A673 (cell line): ENCODE data around the gene TFCP2L1. TPM values are rescaled to one million over a fixed set of nuclear protein-coding genes. Genes with fewer than 3 reads are reported as not detected.

Experiments used
- BruUV-seq: library from RNA; stranded (reverse); fragments of 400-500 nt; replicated peaks from 2 replicates; lab custom pipeline; 2021; lab: Mats Ljungman, UMichigan
- CTCF ChIA-PET: fragments of 300-600 bp; sonication (Branson Sonifier 250); formaldehyde crosslinking; loops from one replicate; lab custom pipeline; 2022; ENCODE audit warnings: antibody characterized with exemption; lab: Charles Lee
- POLR2A ChIA-PET: fragments of 300-600 bp; sonication (Branson Sonifier 250); formaldehyde crosslinking; loops from one replicate; lab custom pipeline; 2022; ENCODE audit warnings: antibody characterized with exemption; ENCODE audit not compliant: low non-redundant PET; lab: Charles Lee
- DNase-seq: peaks from one replicate; pipeline ENCODE4 v3.0.0-alpha.2; 2015; ENCODE audit warnings: low spot score
- H3K27ac ChIP-seq: fragments of 200-600 bp; sonication (generic); 2 replicates; pipeline ENCODE4 v1.5.1; 2016; ENCODE audit warnings: mixed run types, low read depth, mild to moderate bottlenecking, mixed read lengths, antibody characterized with exemption, low read length; ENCODE audit not compliant: poor library complexity, severe bottlenecking
- H3K27me3 ChIP-seq: fragments of 200-600 bp; sonication (generic); replicated peaks from 2 replicates; pipeline ENCODE4 v1.6.1; 2017; ENCODE audit warnings: mixed run types, low read depth, mild to moderate bottlenecking, mixed read lengths, antibody characterized with exemption, low read length; ENCODE audit not compliant: insufficient read depth, poor library complexity
- H3K36me3 ChIP-seq: fragments of 200-600 bp; sonication (generic); 2 replicates; pipeline ENCODE4 v1.6.1; 2016; ENCODE audit warnings: mixed run types, mild to moderate bottlenecking, mixed read lengths, antibody characterized with exemption, low read length; ENCODE audit not compliant: insufficient read depth, poor library complexity, severe bottlenecking
- H3K4me1 ChIP-seq: fragments of 200-600 bp; sonication (generic); 2 replicates; pipeline ENCODE4 v1.6.1; 2017; ENCODE audit warnings: mixed run types, mild to moderate bottlenecking, mixed read lengths, antibody characterized with exemption, low read length; ENCODE audit not compliant: insufficient read depth, poor library complexity, severe bottlenecking
- H3K4me3 ChIP-seq: fragments of 200-600 bp; sonication (generic); 2 replicates; pipeline ENCODE4 v1.5.1; 2016; ENCODE audit warnings: low read depth, mixed run types, mild to moderate bottlenecking, mixed read lengths, low read length; ENCODE audit not compliant: poor library complexity, severe bottlenecking
- H3K9me3 ChIP-seq: fragments of 200-600 bp; sonication (generic); 2 replicates; pipeline ENCODE4 v1.6.1; 2016; ENCODE audit warnings: mixed run types, low read depth, mild to moderate bottlenecking, mixed read lengths, antibody characterized with exemption, low read length; ENCODE audit not compliant: poor library complexity, severe bottlenecking
- EZH2 ChIP-seq: fragments of 200-600 bp; sonication (generic); IDR thresholded peaks from 2 replicates; pipeline ENCODE4 v1.6.1; 2017; ENCODE audit warnings: borderline replicate concordance, low read depth, mild to moderate bottlenecking, mixed read lengths, antibody characterized with exemption, low read length; ENCODE audit not compliant: poor library complexity, severe bottlenecking
- intact Hi-C: fragments of 100-400 bp; cut with micrococcal nuclease; formaldehyde crosslinking; loops from one replicate; pipeline ENCODE4 v1.10.0; 2022; ENCODE audit not compliant: unreplicated experiment
- total RNA-seq: library from RNA; stranded (reverse); gene quantifications from 2 replicates; pipeline ENCODE4 v1.2.3, GENCODE V29; 2021
- TF ChIP-seq, protein P1 (sequence below): fragments of 300-800, 200-600 bp; sonication (generic); conservative IDR thresholded peaks from 2 replicates; pipeline ENCODE4 v1.5.1; 2017; ENCODE audit warnings: low read depth, mild to moderate bottlenecking, antibody characterized with exemption, low read length, moderate library complexity, mixed read lengths

Gene TFCP2L1
- total RNA-seq, 1 experiment from 2014 or later, result not detected

DNA sequence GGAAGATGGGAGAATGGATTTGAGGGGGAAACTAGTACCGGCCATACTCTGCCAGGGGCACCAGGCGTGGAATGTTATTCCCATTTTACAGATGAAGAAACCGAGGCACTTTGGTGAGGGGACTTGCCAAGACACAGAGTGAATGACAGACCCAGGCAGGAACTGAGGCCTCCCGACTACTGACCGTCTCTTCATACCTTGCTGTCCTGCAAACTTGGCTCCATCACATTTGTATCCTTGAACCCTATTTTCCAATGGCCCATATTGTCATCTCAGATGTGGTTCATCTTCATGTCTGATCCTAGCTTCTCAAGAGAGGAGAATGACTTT is 6.2 kb upstream of the TFCP2L1 start:
- H3K9me3 ChIP-seq, result no peaks in the 10 kb centered on the region
- no peak for TF ChIP-seq EZH2
- TF ChIP-seq, protein P1, sequence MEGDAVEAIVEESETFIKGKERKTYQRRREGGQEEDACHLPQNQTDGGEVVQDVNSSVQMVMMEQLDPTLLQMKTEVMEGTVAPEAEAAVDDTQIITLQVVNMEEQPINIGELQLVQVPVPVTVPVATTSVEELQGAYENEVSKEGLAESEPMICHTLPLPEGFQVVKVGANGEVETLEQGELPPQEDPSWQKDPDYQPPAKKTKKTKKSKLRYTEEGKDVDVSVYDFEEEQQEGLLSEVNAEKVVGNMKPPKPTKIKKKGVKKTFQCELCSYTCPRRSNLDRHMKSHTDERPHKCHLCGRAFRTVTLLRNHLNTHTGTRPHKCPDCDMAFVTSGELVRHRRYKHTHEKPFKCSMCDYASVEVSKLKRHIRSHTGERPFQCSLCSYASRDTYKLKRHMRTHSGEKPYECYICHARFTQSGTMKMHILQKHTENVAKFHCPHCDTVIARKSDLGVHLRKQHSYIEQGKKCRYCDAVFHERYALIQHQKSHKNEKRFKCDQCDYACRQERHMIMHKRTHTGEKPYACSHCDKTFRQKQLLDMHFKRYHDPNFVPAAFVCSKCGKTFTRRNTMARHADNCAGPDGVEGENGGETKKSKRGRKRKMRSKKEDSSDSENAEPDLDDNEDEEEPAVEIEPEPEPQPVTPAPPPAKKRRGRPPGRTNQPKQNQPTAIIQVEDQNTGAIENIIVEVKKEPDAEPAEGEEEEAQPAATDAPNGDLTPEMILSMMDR, result no peak
- H3K27ac ChIP-seq, result no peak overlapping the region
- intact Hi-C loops, result no loop called here
- peaks cover 4% of the 10 kb centered on the region for H3K27me3 ChIP-seq
- BruUV-seq, result no TSS peak
- ChIA-PET POLR2A (no interaction called here), CTCF (no interaction called here)
- H3K4me3 ChIP-seq, result no peak overlapping the region
- no peaks in the 10 kb centered on the region for H3K36me3 ChIP-seq
- H3K4me1 ChIP-seq, result no peaks in the 10 kb centered on the region
- DNase-seq, result no peak

GRCh38 chr2:121289271-121289670 is 4.3 kb upstream of the TFCP2L1 start:
- intact Hi-C loops, result no loop called here
- POLR2A ChIA-PET, result no interaction called here
- CTCF ChIA-PET, result no interaction called here

GRCh38 chr2:121288454-121289231 is 3.6 kb upstream of the TFCP2L1 start:
- no peak for DNase-seq
- Histone ChIP-seq H3K4me1 (no peaks in the 10 kb centered on the region), H3K9me3 (no peaks in the 10 kb centered on the region), H3K4me3 (no peak overlapping the region), H3K27me3 (peaks cover 29% of the 10 kb centered on the region), H3K27ac (no peak overlapping the region), H3K36me3 (no peaks in the 10 kb centered on the region)
- no TSS peak for BruUV-seq
- CTCF ChIA-PET, result no interaction called here
- TF ChIP-seq EZH2, result no peak
- TF ChIP-seq, protein P1, result no peak
- POLR2A ChIA-PET, result no interaction called here
- intact Hi-C loops, result no loop called here

More at GRCh38 chr2:121289271-121289670, 4.3 kb upstream of the TFCP2L1 start:
- BruUV-seq, result no TSS peak
- Histone ChIP-seq H3K27me3 (peaks cover 23% of the 10 kb centered on the region), H3K9me3 (no peaks in the 10 kb centered on the region), H3K36me3 (no peaks in the 10 kb centered on the region), H3K4me3 (no peak overlapping the region), H3K27ac (no peak overlapping the region), H3K4me1 (no peaks in the 10 kb centered on the region)
- TF ChIP-seq, protein P1, result no peak
- TF ChIP-seq EZH2, result no peak
- DNase-seq, result no peak
